HepG2 (cell line): Measurements from ENCODE around the gene KMT2D. TPM values are rescaled to one million over a fixed set of nuclear protein-coding genes. Genes with fewer than 3 reads are reported as not detected.

Experiments
- CAMTA2 ChIP-seq: sonication (generic); formaldehyde crosslinking; IDR thresholded peaks from 2 replicates; pipeline ENCODE4 v1.4.0; 2020; ENCODE audit warnings: mild to moderate bottlenecking, missing genetic modification reagents, borderline replicate concordance
- GABPA ChIP-seq, 2 experiments: IDR thresholded peaks; 2 replicates each; pipeline ENCODE4 v1.6.1; 2011 to 2016; ENCODE audit warnings: low read depth in 2 of 2, low read length in 1 of 2, missing biosample characterization in 1 of 2, missing genetic modification characterization in 1 of 2
- GZF1 ChIP-seq: sonication (generic); formaldehyde crosslinking; IDR thresholded peaks from 2 replicates; pipeline ENCODE4 v1.5.1; 2020; ENCODE audit warnings: mild to moderate bottlenecking, missing genetic modification reagents
- HOXA7 ChIP-seq: sonication (generic); formaldehyde crosslinking; IDR thresholded peaks from 2 replicates; pipeline ENCODE4 v1.8.1; 2022; ENCODE audit warnings: mild to moderate bottlenecking, missing genetic modification reagents, moderate library complexity
- MAFF ChIP-seq: IDR thresholded peaks from 2 replicates; pipeline ENCODE4 v1.6.1; 2011; ENCODE audit warnings: low read depth, low read length, improper control_type of control experiment
- MXD4 ChIP-seq: IDR thresholded peaks from 2 replicates; pipeline ENCODE4 v1.6.1; 2016; ENCODE audit warnings: mild to moderate bottlenecking, missing biosample characterization, missing genetic modification reagents
- NFYB ChIP-seq: sonication (generic); formaldehyde crosslinking; IDR thresholded peaks from 2 replicates; pipeline ENCODE4 v1.4.0; 2020; ENCODE audit warnings: missing genetic modification reagents
- NR1H2 ChIP-seq: sonication (generic); formaldehyde crosslinking; IDR thresholded peaks from 2 replicates; pipeline ENCODE4 v1.8.1; 2022; ENCODE audit warnings: low read depth, missing genetic modification reagents, borderline replicate concordance
- PAX8 ChIP-seq: sonication (generic); formaldehyde crosslinking; IDR thresholded peaks from 2 replicates; pipeline ENCODE4 v1.8.0; 2022; ENCODE audit warnings: mild to moderate bottlenecking, missing genetic modification reagents, borderline replicate concordance
- YEATS4 ChIP-seq: sonication (generic); formaldehyde crosslinking; IDR thresholded peaks from 2 replicates; pipeline ENCODE4 v1.4.0; 2020; ENCODE audit warnings: missing genetic modification reagents, borderline replicate concordance
- ZNF207 ChIP-seq: fragments of 450-650 bp; IDR thresholded peaks from 2 replicates; pipeline ENCODE4 v1.6.1; 2016; ENCODE audit warnings: antibody characterized with exemption, borderline replicate concordance
- ZNF569 ChIP-seq: sonication (generic); formaldehyde crosslinking; IDR thresholded peaks from 2 replicates; pipeline ENCODE4 v1.5.0; 2020; ENCODE audit warnings: mild to moderate bottlenecking, missing genetic modification reagents, moderate library complexity, borderline replicate concordance
- ZNF629 ChIP-seq: sonication (generic); formaldehyde crosslinking; conservative IDR thresholded peaks from 2 replicates; pipeline ENCODE4 v1.5.0; 2020; ENCODE audit warnings: missing genetic modification reagents
- polyA plus RNA-seq, 8 experiments: library from polyadenylated mRNA; depleted of rRNA in 3 of 8; stranded (reverse) in 7 of 8; unstranded in 1 of 8; fragments of >200 nt; fragmentation: Illumina TruSeq in 4 of 8; extraction: Trizol in 4 of 8; gene quantifications; 2 replicates each; pipeline versions ENCODE4 v1.2.1 to v1.2.3, GENCODE V29; 2011 to 2016; ENCODE audit warnings: low read depth in 4 of 8, missing spikeins in 1 of 8, mixed read lengths in 1 of 8; ENCODE audit not compliant: insufficient read depth in 1 of 8
- total RNA-seq, 5 experiments: library from RNA; depleted of rRNA; stranded (reverse); fragments of >200 nt; fragmentation: Illumina TruSeq; extraction: Trizol; gene quantifications; 2 replicates each; pipeline ENCODE4 v1.2.3, GENCODE V29; 2016; ENCODE audit warnings: low read depth in 1 of 5
- TF ChIP-seq, protein P1 (sequence below): sonication (generic); formaldehyde crosslinking; IDR thresholded peaks from 2 replicates; pipeline ENCODE4 v1.8.0; 2022; ENCODE audit warnings: mild to moderate bottlenecking, missing genetic modification reagents, borderline replicate concordance
- TF ChIP-seq, protein P2 (sequence below): sonication (generic); formaldehyde crosslinking; IDR thresholded peaks from 2 replicates; pipeline ENCODE4 v1.4.0; 2020; ENCODE audit warnings: missing genetic modification reagents
- TF ChIP-seq, protein P3 (sequence below): sonication (generic); formaldehyde crosslinking; IDR thresholded peaks from 2 replicates; pipeline ENCODE4 v1.5.0; 2020; ENCODE audit warnings: missing genetic modification reagents, mild to moderate bottlenecking, borderline replicate concordance
- TF ChIP-seq, protein P4 (sequence below): sonication (generic); formaldehyde crosslinking; IDR thresholded peaks from 2 replicates; pipeline ENCODE4 v1.4.0; 2020; ENCODE audit warnings: missing genetic modification reagents
- TF ChIP-seq, protein P5 (sequence below): sonication (generic); formaldehyde crosslinking; IDR thresholded peaks from 2 replicates; pipeline ENCODE4 v1.8.1; 2023; ENCODE audit warnings: missing genetic modification reagents, inconsistent platforms, borderline replicate concordance
- TF ChIP-seq, protein P6 (sequence below): sonication (generic); formaldehyde crosslinking; IDR thresholded peaks from 2 replicates; pipeline ENCODE4 v1.8.1; 2022; ENCODE audit warnings: mild to moderate bottlenecking, missing genetic modification reagents
- TF ChIP-seq, protein P7 (sequence below): IDR thresholded peaks from 2 replicates; pipeline ENCODE4 v1.6.1; 2016; ENCODE audit warnings: low read depth, borderline replicate concordance

KMT2D gene
- total and polyA plus RNA-seq, 2 of the 13 experiments (the other 11 are each of a cell fraction or from before 2014, with no cell fraction given) = 8.1 to 10.4 TPM

DNA sequence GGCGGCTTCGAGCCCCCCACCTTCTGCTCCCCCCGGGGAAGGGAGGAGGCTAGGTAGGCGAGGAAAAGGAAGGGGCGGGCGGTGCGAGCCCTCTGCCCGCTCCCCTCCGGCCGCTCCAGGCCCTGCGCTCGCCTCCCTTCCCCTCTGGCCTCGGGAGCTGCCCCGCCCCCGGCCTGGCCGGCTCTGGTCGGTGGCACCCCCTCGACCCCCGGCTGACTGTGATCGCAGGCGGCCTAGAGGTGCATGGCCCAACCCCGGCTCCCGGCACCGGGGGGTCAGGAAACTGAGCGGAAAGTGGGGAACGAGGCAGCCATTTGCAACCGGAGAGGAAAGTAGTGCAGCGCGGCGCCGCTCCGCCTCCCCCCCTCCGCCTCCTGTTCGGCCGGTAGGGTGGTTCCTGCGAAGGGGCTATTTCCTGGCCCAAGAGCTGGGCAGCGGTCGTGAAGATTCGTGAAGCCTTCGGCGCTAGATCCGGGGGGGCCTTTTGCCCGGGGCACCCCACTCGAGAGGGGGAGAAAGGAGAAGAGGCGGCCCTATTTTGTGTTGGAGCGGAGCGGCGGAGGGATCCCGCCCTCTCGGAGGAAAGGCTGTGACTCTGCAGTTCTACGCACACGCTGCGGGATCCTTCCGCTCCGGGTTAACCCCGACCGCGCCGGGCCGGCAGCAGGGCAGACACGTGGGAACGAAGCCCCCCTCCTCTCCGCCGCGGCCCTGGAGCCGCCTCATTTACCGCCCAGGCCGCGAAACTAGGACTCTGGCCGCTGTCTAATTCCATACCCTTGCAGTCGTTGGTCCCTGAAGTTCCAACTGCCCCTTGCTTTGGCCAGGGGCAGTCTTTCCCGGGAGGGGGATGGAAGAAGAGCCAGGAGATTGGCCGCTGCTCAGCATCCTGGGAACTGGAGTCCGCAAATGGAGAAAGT is at the start of gene KMT2D (continued):
- TF ChIP-seq, protein P1, sequence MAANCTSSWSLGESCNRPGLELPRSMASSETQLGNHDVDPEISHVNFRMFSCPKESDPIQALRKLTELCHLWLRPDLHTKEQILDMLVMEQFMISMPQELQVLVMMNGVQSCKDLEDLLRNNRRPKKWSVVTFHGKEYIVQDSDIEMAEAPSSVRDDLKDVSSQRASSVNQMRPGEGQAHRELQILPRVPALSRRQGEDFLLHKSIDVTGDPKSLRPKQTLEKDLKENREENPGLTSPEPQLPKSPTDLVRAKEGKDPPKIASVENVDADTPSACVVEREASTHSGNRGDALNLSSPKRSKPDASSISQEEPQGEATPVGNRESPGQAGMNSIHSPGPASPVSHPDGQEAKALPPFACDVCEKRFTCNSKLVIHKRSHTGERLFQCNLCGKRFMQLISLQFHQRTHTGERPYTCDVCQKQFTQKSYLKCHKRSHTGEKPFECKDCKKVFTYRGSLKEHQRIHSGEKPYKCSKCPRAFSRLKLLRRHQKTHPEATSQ (CRISPR knock-in tag) = no peak
- TF ChIP-seq CAMTA2 (no peak), GABPA (IDR thresholded peaks at IDR 0.05; ENCODE audit: low read depth, low read length) (peak; percentile 44; the same call in 1 of the 2 replicates), GABPA (CRISPR knock-in tag; IDR thresholded peaks at IDR 0.05; ENCODE audit: low read depth) (peak; percentile 79), GZF1 (CRISPR knock-in tag) (peak; percentile 92), ZNF629 (CRISPR knock-in tag) (no peak), NR1H2 (CRISPR knock-in tag) (no peak; the same call in 1 of the 2 replicates), HOXA7 (CRISPR knock-in tag) (peak; percentile 87; the same call in 1 of the 2 replicates), ZNF207 (no peak), NFYB (CRISPR knock-in tag) (peak; percentile 33; the same call in 1 of the 2 replicates), ZNF569 (CRISPR knock-in tag) (no peak), MAFF (no peak), PAX8 (peak; percentile 40; the same call in 1 of the 2 replicates), YEATS4 (CRISPR knock-in tag) (peak; percentile 98), MXD4 (CRISPR knock-in tag) (peak; percentile 93)
- TF ChIP-seq, protein P2, sequence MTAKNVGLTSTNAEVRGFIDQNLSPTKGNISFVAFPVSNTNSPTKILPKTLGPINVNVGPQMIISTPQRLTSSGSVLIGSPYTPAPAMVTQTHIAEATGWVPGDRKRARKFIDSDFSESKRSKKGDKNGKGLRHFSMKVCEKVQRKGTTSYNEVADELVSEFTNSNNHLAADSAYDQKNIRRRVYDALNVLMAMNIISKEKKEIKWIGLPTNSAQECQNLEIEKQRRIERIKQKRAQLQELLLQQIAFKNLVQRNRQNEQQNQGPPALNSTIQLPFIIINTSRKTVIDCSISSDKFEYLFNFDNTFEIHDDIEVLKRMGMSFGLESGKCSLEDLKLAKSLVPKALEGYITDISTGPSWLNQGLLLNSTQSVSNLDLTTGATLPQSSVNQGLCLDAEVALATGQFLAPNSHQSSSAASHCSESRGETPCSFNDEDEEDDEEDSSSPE (CRISPR knock-in tag) = peak; percentile 65; the same call in 1 of the 2 replicates
- TF ChIP-seq, protein P3, sequence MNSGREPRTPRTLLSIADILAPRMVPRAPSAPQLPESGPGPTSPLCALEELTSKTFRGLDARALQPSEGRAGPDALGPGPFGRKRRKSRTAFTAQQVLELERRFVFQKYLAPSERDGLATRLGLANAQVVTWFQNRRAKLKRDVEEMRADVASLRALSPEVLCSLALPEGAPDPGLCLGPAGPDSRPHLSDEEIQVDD (CRISPR knock-in tag) = 0 out of 2 replicates have a peak, but pooled peaks have one; percentile 19
- TF ChIP-seq, protein P4, sequence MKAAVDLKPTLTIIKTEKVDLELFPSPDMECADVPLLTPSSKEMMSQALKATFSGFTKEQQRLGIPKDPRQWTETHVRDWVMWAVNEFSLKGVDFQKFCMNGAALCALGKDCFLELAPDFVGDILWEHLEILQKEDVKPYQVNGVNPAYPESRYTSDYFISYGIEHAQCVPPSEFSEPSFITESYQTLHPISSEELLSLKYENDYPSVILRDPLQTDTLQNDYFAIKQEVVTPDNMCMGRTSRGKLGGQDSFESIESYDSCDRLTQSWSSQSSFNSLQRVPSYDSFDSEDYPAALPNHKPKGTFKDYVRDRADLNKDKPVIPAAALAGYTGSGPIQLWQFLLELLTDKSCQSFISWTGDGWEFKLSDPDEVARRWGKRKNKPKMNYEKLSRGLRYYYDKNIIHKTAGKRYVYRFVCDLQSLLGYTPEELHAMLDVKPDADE (CRISPR knock-in tag) = no peak
- TF ChIP-seq, protein P5, sequence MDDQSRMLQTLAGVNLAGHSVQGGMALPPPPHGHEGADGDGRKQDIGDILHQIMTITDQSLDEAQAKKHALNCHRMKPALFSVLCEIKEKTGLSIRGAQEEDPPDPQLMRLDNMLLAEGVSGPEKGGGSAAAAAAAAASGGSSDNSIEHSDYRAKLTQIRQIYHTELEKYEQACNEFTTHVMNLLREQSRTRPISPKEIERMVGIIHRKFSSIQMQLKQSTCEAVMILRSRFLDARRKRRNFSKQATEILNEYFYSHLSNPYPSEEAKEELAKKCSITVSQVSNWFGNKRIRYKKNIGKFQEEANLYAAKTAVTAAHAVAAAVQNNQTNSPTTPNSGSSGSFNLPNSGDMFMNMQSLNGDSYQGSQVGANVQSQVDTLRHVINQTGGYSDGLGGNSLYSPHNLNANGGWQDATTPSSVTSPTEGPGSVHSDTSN (CRISPR knock-in tag) = no peak
- TF ChIP-seq, protein P6, sequence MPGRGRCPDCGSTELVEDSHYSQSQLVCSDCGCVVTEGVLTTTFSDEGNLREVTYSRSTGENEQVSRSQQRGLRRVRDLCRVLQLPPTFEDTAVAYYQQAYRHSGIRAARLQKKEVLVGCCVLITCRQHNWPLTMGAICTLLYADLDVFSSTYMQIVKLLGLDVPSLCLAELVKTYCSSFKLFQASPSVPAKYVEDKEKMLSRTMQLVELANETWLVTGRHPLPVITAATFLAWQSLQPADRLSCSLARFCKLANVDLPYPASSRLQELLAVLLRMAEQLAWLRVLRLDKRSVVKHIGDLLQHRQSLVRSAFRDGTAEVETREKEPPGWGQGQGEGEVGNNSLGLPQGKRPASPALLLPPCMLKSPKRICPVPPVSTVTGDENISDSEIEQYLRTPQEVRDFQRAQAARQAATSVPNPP = 0 out of 2 replicates have a peak, but pooled peaks have one; percentile 9
- TF ChIP-seq, protein P7, sequence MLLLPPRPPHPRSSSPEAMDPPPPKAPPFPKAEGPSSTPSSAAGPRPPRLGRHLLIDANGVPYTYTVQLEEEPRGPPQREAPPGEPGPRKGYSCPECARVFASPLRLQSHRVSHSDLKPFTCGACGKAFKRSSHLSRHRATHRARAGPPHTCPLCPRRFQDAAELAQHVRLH (CRISPR knock-in tag) = peak; percentile 90
